ENCODE measurements around the gene CSNK1A1L.

DNA sequence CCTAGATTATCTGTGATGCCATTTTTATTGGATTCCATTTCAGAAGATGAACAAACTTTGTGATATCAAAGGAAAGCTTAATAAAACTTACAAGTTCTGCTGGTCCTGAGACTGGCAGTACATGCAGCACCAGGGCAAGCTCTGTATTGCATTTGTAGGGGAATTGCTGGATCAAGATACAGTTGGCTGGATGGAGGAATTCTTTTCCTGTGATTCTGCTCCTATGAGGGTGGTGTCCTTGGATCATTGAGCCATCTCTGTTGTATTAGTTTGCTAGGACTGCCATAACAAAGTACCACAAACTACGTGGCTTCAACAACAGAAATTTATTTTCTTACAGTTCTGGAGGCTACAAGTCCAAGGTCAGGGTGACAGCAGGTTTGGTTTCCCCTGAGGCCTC, 33.9 kb upstream of the CSNK1A1L start:
- no peak for TF ChIP-seq EZH2phosphoT487 (conservative IDR thresholded peaks at IDR 0.05; ENCODE audit: low read length)
- TF ChIP-seq, protein P1, sequence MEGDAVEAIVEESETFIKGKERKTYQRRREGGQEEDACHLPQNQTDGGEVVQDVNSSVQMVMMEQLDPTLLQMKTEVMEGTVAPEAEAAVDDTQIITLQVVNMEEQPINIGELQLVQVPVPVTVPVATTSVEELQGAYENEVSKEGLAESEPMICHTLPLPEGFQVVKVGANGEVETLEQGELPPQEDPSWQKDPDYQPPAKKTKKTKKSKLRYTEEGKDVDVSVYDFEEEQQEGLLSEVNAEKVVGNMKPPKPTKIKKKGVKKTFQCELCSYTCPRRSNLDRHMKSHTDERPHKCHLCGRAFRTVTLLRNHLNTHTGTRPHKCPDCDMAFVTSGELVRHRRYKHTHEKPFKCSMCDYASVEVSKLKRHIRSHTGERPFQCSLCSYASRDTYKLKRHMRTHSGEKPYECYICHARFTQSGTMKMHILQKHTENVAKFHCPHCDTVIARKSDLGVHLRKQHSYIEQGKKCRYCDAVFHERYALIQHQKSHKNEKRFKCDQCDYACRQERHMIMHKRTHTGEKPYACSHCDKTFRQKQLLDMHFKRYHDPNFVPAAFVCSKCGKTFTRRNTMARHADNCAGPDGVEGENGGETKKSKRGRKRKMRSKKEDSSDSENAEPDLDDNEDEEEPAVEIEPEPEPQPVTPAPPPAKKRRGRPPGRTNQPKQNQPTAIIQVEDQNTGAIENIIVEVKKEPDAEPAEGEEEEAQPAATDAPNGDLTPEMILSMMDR (IDR thresholded peaks at IDR 0.05; ENCODE audit: insufficient read depth, low read length, poor library complexity, severe bottlenecking) = no peak
